WTC11 (cell line): ENCODE measurements around the gene FRMD4B.

Experiments
- TF ChIP-seq, protein P1 (sequence below): fragments of 250-450 bp; sonication (Bioruptor Pico); IDR thresholded peaks from 2 replicates; pipeline ENCODE4 v1.8.0; 2021; ENCODE audit warnings: mild to moderate bottlenecking
- TF ChIP-seq, protein P2 (sequence below): fragments of 200-600 bp; IDR thresholded peaks from 2 replicates; pipeline ENCODE4 v1.8.0; 2022; ENCODE audit warnings: antibody characterized with exemption

DNA sequence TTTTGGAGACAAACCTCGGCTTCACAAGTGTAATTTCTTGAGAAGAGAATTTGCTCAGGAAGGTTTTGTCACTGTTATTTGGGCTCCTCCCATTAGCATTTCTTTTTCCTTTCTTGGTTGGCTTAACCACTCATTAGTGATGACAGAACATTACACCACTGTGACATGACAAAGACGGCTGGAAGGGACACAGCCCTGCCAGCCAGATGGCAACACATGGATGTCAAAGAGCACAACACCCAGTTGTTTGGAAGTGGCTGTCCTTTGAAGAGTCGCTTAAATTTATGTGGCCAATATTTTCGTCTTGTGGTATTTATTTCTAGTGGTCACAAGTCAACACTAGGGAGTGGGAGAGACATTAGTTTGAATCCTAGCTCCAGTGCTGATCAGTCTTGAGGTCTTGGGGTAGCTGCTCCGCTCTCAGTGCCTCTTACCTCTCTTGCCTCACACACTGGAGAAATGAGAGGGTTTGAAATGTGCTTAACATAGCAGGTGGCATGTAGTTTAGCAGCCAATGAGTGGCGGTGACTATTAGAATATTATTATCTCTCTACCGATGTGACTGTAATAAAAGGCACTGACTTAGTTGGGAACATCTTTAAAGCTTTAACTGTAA lies 92.8 kb downstream of the FRMD4B start:
- TF ChIP-seq, protein P1, sequence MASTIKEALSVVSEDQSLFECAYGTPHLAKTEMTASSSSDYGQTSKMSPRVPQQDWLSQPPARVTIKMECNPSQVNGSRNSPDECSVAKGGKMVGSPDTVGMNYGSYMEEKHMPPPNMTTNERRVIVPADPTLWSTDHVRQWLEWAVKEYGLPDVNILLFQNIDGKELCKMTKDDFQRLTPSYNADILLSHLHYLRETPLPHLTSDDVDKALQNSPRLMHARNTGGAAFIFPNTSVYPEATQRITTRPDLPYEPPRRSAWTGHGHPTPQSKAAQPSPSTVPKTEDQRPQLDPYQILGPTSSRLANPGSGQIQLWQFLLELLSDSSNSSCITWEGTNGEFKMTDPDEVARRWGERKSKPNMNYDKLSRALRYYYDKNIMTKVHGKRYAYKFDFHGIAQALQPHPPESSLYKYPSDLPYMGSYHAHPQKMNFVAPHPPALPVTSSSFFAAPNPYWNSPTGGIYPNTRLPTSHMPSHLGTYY (CRISPR knock-in tag) = no peak
- TF ChIP-seq, protein P2, sequence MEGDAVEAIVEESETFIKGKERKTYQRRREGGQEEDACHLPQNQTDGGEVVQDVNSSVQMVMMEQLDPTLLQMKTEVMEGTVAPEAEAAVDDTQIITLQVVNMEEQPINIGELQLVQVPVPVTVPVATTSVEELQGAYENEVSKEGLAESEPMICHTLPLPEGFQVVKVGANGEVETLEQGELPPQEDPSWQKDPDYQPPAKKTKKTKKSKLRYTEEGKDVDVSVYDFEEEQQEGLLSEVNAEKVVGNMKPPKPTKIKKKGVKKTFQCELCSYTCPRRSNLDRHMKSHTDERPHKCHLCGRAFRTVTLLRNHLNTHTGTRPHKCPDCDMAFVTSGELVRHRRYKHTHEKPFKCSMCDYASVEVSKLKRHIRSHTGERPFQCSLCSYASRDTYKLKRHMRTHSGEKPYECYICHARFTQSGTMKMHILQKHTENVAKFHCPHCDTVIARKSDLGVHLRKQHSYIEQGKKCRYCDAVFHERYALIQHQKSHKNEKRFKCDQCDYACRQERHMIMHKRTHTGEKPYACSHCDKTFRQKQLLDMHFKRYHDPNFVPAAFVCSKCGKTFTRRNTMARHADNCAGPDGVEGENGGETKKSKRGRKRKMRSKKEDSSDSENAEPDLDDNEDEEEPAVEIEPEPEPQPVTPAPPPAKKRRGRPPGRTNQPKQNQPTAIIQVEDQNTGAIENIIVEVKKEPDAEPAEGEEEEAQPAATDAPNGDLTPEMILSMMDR = no peak
